ENCODE results near the gene AAK1.

DNA sequence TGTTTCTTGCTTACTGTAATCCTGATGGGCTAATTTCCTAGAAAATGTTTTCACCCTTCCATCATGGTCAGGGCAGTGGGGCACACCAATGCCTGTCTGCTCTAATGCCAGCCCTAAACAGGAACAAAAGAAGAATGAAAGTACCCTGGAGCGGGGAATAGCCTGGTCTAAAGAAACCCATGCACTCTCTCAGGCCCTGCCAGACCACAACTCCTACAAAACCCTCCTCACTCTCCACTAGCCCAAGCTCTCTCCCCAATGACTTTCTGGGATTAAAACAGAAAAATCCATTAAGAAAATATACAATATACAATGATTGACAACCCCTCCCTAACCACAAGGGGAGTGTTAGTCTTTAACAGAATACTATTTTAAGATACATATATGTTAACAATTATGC is 67.6 kb downstream of the AAK1 start:
- TF ChIP-seq FOSL1 (CRISPR knock-in tag; IDR thresholded peaks at IDR 0.05; ENCODE audit: borderline replicate concordance), result no peak
- no peak for TF ChIP-seq ZNF768 (CRISPR knock-in tag; IDR thresholded peaks at IDR 0.05)
- TF ChIP-seq ARHGAP35 (CRISPR knock-in tag; IDR thresholded peaks at IDR 0.05; ENCODE audit: borderline replicate concordance), result no peak
- TF ChIP-seq ZNF280D (CRISPR knock-in tag; IDR thresholded peaks at IDR 0.05), result no peak
